HEK293 (cell line): ENCODE data around the gene GANAB.

Experiments
- CTCF ChIA-PET: fragments of 350-600 bp; formaldehyde crosslinking; extraction: SDS; loops from one replicate; lab custom pipeline; 2021; ENCODE audit warnings: antibody characterized with exemption; lab: Yijun Ruan, JAX
- POLR2A ChIA-PET: fragments of 300-600 bp; formaldehyde crosslinking; extraction: SDS; loops from one replicate; lab custom pipeline; 2020; ENCODE audit warnings: antibody characterized with exemption, inconsistent platforms; lab: Yijun Ruan, JAX
- H3K27ac ChIP-seq: fragments of 200-500 bp; sonication (Bioruptor generic); 2 replicates; pipeline ENCODE4 v1.5.1; 2014; ENCODE audit warnings: low read depth, low read length, control low read depth, inconsistent platforms; ENCODE audit errors: extremely low read depth
- H3K36me3 ChIP-seq, 2 experiments: fragments of 200-500 bp in 1 of 2; sonication (Bioruptor generic) in 1 of 2; 1 replicate in 1 of 2; 2 replicates in 1 of 2; pipeline ENCODE4 v1.5.1; 2014 to 2017; ENCODE audit warnings: inconsistent platforms in 2 of 2, low read length in 2 of 2; ENCODE audit not compliant: control insufficient read depth in 2 of 2, insufficient read depth in 1 of 2
- H3K4me1 ChIP-seq: fragments of 200-500 bp; sonication (Bioruptor generic); 2 replicates; pipeline ENCODE4 v1.5.1; 2014; ENCODE audit warnings: mild to moderate bottlenecking, low read length, inconsistent platforms; ENCODE audit not compliant: control insufficient read depth, insufficient read depth
- H3K4me3 ChIP-seq: 2 replicates; pipeline ENCODE4 v1.5.1; 2011; ENCODE audit warnings: low read depth, mild to moderate bottlenecking, control low read depth, low read length, moderate library complexity
- H3K9me3 ChIP-seq: fragments of 200-500 bp; sonication (Bioruptor generic); 2 replicates; pipeline ENCODE4 v1.5.1; 2014; ENCODE audit warnings: low read depth, low read length, inconsistent platforms; ENCODE audit not compliant: control insufficient read depth, insufficient read depth
- KLF16 ChIP-seq: fragments of 450-650 bp; formaldehyde crosslinking; IDR thresholded peaks from 2 replicates; pipeline ENCODE4 v1.5.1; 2017; ENCODE audit warnings: missing biosample characterization, missing genetic modification characterization
- KLF17 ChIP-seq: fragments of 450-650 bp; formaldehyde crosslinking; IDR thresholded peaks from 2 replicates; pipeline ENCODE4 v1.5.1; 2016; ENCODE audit warnings: missing biosample characterization, missing genetic modification characterization
- PBX3 ChIP-seq: sonication (generic); formaldehyde crosslinking; IDR thresholded peaks from 2 replicates; pipeline ENCODE4 v1.8.1; 2022; ENCODE audit warnings: mild to moderate bottlenecking, moderate library complexity, missing genetic modification reagents
- PRDM1 ChIP-seq: fragments of 450-650 bp; formaldehyde crosslinking; IDR thresholded peaks from 2 replicates; pipeline ENCODE4; 2016; ENCODE audit warnings: missing biosample characterization, missing genetic modification characterization
- PRDM10 ChIP-seq: fragments of 450-650 bp; formaldehyde crosslinking; IDR thresholded peaks from 2 replicates; pipeline ENCODE4 v1.5.1; 2016; ENCODE audit warnings: missing biosample characterization, missing genetic modification characterization
- PRDM2 ChIP-seq: fragments of 450-650 bp; formaldehyde crosslinking; IDR thresholded peaks from 2 replicates; pipeline ENCODE4 v1.5.1; 2016; ENCODE audit warnings: missing biosample characterization, missing genetic modification characterization, borderline replicate concordance
- TCF7L2 ChIP-seq: IDR thresholded peaks from 2 replicates; pipeline ENCODE4 v1.6.1; 2011; ENCODE audit warnings: low read depth, mild to moderate bottlenecking, inconsistent platforms, low read length, moderate library complexity, borderline replicate concordance
- TRIM28 ChIP-seq: IDR thresholded peaks from 2 replicates; pipeline ENCODE4 v1.6.1; 2011; ENCODE audit warnings: low read length, control low read depth, borderline replicate concordance
- ZBTB11 ChIP-seq: fragments of 450-650 bp; formaldehyde crosslinking; conservative IDR thresholded peaks from 2 replicates; pipeline ENCODE4 v1.5.1; 2016; ENCODE audit warnings: low read depth, missing biosample characterization, missing genetic modification characterization
- ZBTB48 ChIP-seq: fragments of 450-650 bp; formaldehyde crosslinking; IDR thresholded peaks from 2 replicates; pipeline ENCODE4 v1.5.1; 2016; ENCODE audit warnings: missing biosample characterization, missing genetic modification characterization
- ZFP3 ChIP-seq: fragments of 450-650 bp; formaldehyde crosslinking; IDR thresholded peaks from 2 replicates; pipeline ENCODE4 v1.5.1; 2016; ENCODE audit warnings: low read depth, missing biosample characterization, missing genetic modification characterization
- ZFP69B ChIP-seq: fragments of 450-650 bp; formaldehyde crosslinking; IDR thresholded peaks from 2 replicates; pipeline ENCODE4 v1.5.1; 2016; ENCODE audit warnings: missing biosample characterization, missing genetic modification characterization
- ZNF133 ChIP-seq: fragments of 450-650 bp; formaldehyde crosslinking; IDR thresholded peaks from 2 replicates; pipeline ENCODE4 v1.5.1; 2016; ENCODE audit warnings: missing biosample characterization, missing genetic modification characterization
- ZNF169 ChIP-seq: fragments of 450-650 bp; formaldehyde crosslinking; IDR thresholded peaks from 2 replicates; pipeline ENCODE4 v1.5.1; 2016; ENCODE audit warnings: missing biosample characterization, missing genetic modification characterization
- ZNF174 ChIP-seq: fragments of 450-650 bp; formaldehyde crosslinking; IDR thresholded peaks from 2 replicates; pipeline ENCODE4 v1.5.0; 2017; ENCODE audit warnings: missing biosample characterization, mild to moderate bottlenecking, missing genetic modification characterization
- ZNF248 ChIP-seq: fragments of 450-650 bp; formaldehyde crosslinking; IDR thresholded peaks from 2 replicates; pipeline ENCODE4 v1.5.1; 2017; ENCODE audit warnings: missing biosample characterization, missing genetic modification characterization
- ZNF544 ChIP-seq: fragments of 450-650 bp; formaldehyde crosslinking; IDR thresholded peaks from 2 replicates; pipeline ENCODE4 v1.5.0; 2017; ENCODE audit warnings: missing biosample characterization, missing genetic modification characterization
- ZNF777 ChIP-seq: fragments of 450-650 bp; formaldehyde crosslinking; IDR thresholded peaks from 2 replicates; pipeline ENCODE4 v1.5.1; 2017; ENCODE audit warnings: missing biosample characterization, missing genetic modification characterization, borderline replicate concordance
- ZXDB ChIP-seq: fragments of 450-650 bp; formaldehyde crosslinking; IDR thresholded peaks from 2 replicates; pipeline ENCODE4 v1.5.1; 2016; ENCODE audit warnings: missing biosample characterization, missing genetic modification characterization

The GANAB gene

GRCh38 chr11:62601372-62602140, 44.9 kb downstream of the GANAB start, which contains the start of gene MTA2 (continued):
- TF ChIP-seq PRDM2 (tag by site-specific recombination) (no peak), ZXDB (0 out of 2 replicates have a peak, but pooled peaks have one; percentile 28)

GRCh38 chr11:62601122-62601371, 45.4 kb downstream of the GANAB start:
- H3K4me1 ChIP-seq = no peaks in the 10 kb centered on the region
- POLR2A ChIA-PET = interaction anchor here (0.6 to 4.2 kb wide), 29 partner anchors 9 to 280 kb away, joined by 3 to 140 read pairs (median 5); partner anchors contain the start of genes B3GAT3, C11orf98, CSKMT and EEF1G
- no peak for TF ChIP-seq ZNF169 (tag by site-specific recombination)
- no peak for TF ChIP-seq ZFP3 (tag by site-specific recombination)
- TF ChIP-seq ZNF133 (tag by site-specific recombination) = no peak
- TF ChIP-seq ZBTB48 = no peak
- peak; percentile 79; the same call in 1 of the 2 replicates for TF ChIP-seq ZBTB11 (tag by site-specific recombination)
- TF ChIP-seq KLF16 (tag by site-specific recombination) = peak; percentile 62
- TF ChIP-seq PBX3 (CRISPR knock-in tag) = no peak
- TF ChIP-seq KLF17 = no peak
- no peak for TF ChIP-seq ZNF544 (tag by site-specific recombination)
- no peak for TF ChIP-seq PRDM1
- TF ChIP-seq PRDM10 (tag by site-specific recombination) = no peak
- TF ChIP-seq ZFP69B (tag by site-specific recombination) = no peak
- no peak for TF ChIP-seq ZNF174 (tag by site-specific recombination)
- no peak for TF ChIP-seq TRIM28
- no peak for TF ChIP-seq ZNF248 (tag by site-specific recombination)
- TF ChIP-seq ZNF777 (tag by site-specific recombination) = 0 out of 2 replicates have a peak, but pooled peaks have one; percentile 54
- no peak for TF ChIP-seq TCF7L2

More at GRCh38 chr11:62601122-62601371, 45.4 kb downstream of the GANAB start:
- Histone ChIP-seq H3K9me3 (no peaks in the 10 kb centered on the region), H3K4me3 (peak overlapping the region; percentile 91), H3K27ac (peak overlapping the region; percentile 95), H3K36me3 (peaks cover 17 to 68% of the 10 kb centered on the region in 2 experiments; a peak in 2 of 3 replicates)
- CTCF ChIA-PET = interaction anchor here (1.0 to 2.4 kb wide), 5 partner anchors 10 to 206 kb away, joined by 3 to 12 read pairs (median 5); partner anchors contain the start of genes GANAB, ROM1 and TUT1
